Breast epithelium (tissue), 4 donors: ENCODE measurements around the gene CSNK1G1. TPM values are rescaled to one million over a fixed set of nuclear protein-coding genes. Genes with fewer than 3 reads are reported as not detected.

ENCODE experiments used
- DNase-seq, 2 donors: peaks; one replicate each; pipeline ENCODE4 v3.0.0-alpha.2; 2019; ENCODE audit warnings: low spot score in 2 of 2
- H3K27ac ChIP-seq, 2 donors: fragments of 200-600 bp; sonication (generic) in 1 of 2; one replicate each; pipeline ENCODE4 v1.5.1; 2016 to 2019; ENCODE audit warnings: mild to moderate bottlenecking in 1 of 2
- H3K27me3 ChIP-seq, 2 donors: fragments of 200-600 bp; sonication (generic) in 1 of 2; one replicate each; pipeline versions ENCODE4 v1.5.1 to v1.6.0; 2017 to 2019; ENCODE audit warnings: control low read depth in 1 of 2, mild to moderate bottlenecking in 1 of 2
- H3K36me3 ChIP-seq: fragments of 200-600 bp; one replicate; pipeline ENCODE4 v1.5.1; 2019
- H3K4me1 ChIP-seq, 2 donors: fragments of 200-600 bp; sonication (generic); one replicate each; pipeline ENCODE4 v1.5.1; 2016 to 2019; ENCODE audit warnings: control low read depth in 1 of 2
- H3K4me3 ChIP-seq, 3 donors: fragments of 200-600 bp; sonication (generic); 1 replicate in 2 of 3; 2 replicates in 1 of 3; pipeline ENCODE4 v1.5.1; 2016 to 2019; ENCODE audit warnings: mild to moderate bottlenecking in 3 of 3, moderate library complexity in 2 of 3
- H3K9me3 ChIP-seq, 2 donors: fragments of 200-600 bp; sonication (generic) in 1 of 2; one replicate each; pipeline ENCODE4 v1.5.1; 2016 to 2019; ENCODE audit warnings: control low read depth in 1 of 2
- CTCF ChIP-seq, 3 donors: fragments of 450-650 bp; IDR thresholded peaks; one replicate each; pipeline ENCODE4 v1.5.1; 2016 to 2017; ENCODE audit warnings: antibody characterized with exemption in 3 of 3, mild to moderate bottlenecking in 3 of 3, moderate library complexity in 3 of 3
- POLR2A ChIP-seq: fragments of 450-650 bp; IDR thresholded peaks from one replicate; pipeline ENCODE4 v1.6.1; 2016; ENCODE audit warnings: antibody characterized with exemption, mild to moderate bottlenecking, moderate library complexity
- POLR2AphosphoS5 ChIP-seq, 3 donors: sonication (generic); formaldehyde crosslinking; IDR thresholded peaks; one replicate each; pipeline ENCODE4 v1.6.1; 2017; ENCODE audit warnings: antibody characterized with exemption in 3 of 3
- intact Hi-C: fragments of 100-400 bp; cut with DNase I; formaldehyde crosslinking; loops from one replicate; pipeline ENCODE4 v1.15.1; 2023; ENCODE audit warnings: low total_unique reads
- total RNA-seq, 3 donors: library from RNA; depleted of rRNA; stranded (reverse); fragments of >200 nt; gene quantifications; one replicate each; pipeline ENCODE4 v1.1.0, GENCODE V29; 2016

CSNK1G1 gene
- total RNA-seq, 3 donors from 2014 or later = 12.6 to 37.7 (median 31.2) TPM

DNA sequence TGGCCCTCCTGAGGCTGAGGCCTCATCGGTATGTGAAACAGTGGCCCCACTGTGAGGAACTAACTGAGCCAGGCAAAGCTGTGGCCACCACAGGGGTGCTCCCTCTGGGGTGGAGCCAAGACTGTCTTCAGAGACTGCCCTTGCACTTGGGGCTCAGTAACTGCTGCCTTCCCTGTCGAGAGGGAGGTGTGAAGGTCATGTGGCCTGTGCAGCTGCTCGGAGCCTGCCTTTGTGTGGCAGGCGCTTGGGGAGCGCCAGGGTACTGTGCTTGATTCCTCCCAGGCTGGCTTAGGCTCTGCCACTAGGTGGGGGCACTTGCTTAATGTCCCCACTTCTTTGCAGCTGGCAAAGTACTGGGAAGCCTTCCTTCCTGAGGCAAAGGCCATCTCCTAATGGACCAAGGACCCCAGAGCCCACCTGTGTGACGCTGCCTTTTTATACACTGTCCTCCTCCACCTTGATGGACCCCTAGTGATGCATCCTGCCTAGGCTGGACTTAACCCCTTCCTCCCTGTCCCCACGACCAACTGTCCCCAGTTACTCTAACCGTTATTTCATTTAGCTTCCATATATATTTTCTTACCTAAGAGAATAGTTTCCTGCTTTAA is 218.6 kb downstream of the CSNK1G1 start:
- no peak for DNase-seq
- no peaks in the 10 kb centered on the region for H3K27me3 ChIP-seq
- no peaks in the 10 kb centered on the region for H3K9me3 ChIP-seq
- TF ChIP-seq POLR2A (no peak), POLR2AphosphoS5 (IDR thresholded peaks at IDR 0.05) (no peak), CTCF (IDR thresholded peaks at IDR 0.05) (no peak)
- H3K36me3 ChIP-seq = peaks cover 4% of the 10 kb centered on the region
- H3K27ac ChIP-seq = no peak overlapping the region
- intact Hi-C loops = no loop called here
- no peak overlapping the region for H3K4me3 ChIP-seq
- no peaks in the 10 kb centered on the region for H3K4me1 ChIP-seq

DNA sequence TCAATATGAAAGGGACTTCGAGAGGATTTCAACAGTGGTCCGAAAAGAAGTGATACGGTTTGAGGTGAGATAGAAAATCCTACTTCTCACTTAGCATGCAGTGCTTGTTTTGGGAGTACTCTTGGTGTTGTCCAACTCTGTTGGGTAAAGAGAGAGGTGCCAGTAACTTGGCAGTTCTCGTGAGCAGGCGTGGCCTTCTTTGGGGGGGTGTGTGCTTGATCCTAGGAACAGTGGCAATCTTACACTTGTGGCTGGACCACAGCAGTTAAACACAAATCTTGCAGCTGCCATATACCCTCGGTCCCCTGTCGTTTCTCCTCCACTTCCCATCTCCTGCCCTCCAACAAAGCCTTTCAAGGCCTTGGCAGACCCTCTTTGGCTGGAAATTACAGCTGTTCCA is 219.6 kb downstream of the CSNK1G1 start:
- Histone ChIP-seq H3K9me3 (no peaks in the 10 kb centered on the region), H3K27me3 (no peaks in the 10 kb centered on the region), H3K4me1 (no peaks in the 10 kb centered on the region), H3K27ac (no peak overlapping the region), H3K4me3 (no peak overlapping the region), H3K36me3 (peaks cover 4% of the 10 kb centered on the region)
- intact Hi-C loops = no loop called here
- TF ChIP-seq POLR2AphosphoS5 (IDR thresholded peaks at IDR 0.05) = no peak
- no peak for DNase-seq

GRCh38 chr15:64134345-64134829 is 221.6 kb downstream of the CSNK1G1 start:
- Histone ChIP-seq H3K36me3 (peaks cover 4% of the 10 kb centered on the region), H3K4me3 (no peak overlapping the region), H3K4me1 (no peaks in the 10 kb centered on the region), H3K27ac (no peak overlapping the region), H3K27me3 (no peaks in the 10 kb centered on the region), H3K9me3 (no peaks in the 10 kb centered on the region)
- intact Hi-C loops = no loop called here
- DNase-seq = peak in 1 of 2 donors; percentile 71
- TF ChIP-seq CTCF (IDR thresholded peaks at IDR 0.05) (no peak), POLR2AphosphoS5 (IDR thresholded peaks at IDR 0.05) (no peak), POLR2A (no peak)

GRCh38 chr15:64133623-64134344 is 222.2 kb downstream of the CSNK1G1 start:
- peaks cover 4% of the 10 kb centered on the region for H3K36me3 ChIP-seq
- no peak for DNase-seq
- H3K27ac ChIP-seq = no peak overlapping the region
- TF ChIP-seq POLR2AphosphoS5 (IDR thresholded peaks at IDR 0.05) (no peak), CTCF (IDR thresholded peaks at IDR 0.05) (no peak), POLR2A (no peak)
- no peaks in the 10 kb centered on the region for H3K27me3 ChIP-seq
- H3K4me3 ChIP-seq = no peak overlapping the region
- intact Hi-C loops = no loop called here
- H3K4me1 ChIP-seq = no peaks in the 10 kb centered on the region
- no peaks in the 10 kb centered on the region for H3K9me3 ChIP-seq

DNA sequence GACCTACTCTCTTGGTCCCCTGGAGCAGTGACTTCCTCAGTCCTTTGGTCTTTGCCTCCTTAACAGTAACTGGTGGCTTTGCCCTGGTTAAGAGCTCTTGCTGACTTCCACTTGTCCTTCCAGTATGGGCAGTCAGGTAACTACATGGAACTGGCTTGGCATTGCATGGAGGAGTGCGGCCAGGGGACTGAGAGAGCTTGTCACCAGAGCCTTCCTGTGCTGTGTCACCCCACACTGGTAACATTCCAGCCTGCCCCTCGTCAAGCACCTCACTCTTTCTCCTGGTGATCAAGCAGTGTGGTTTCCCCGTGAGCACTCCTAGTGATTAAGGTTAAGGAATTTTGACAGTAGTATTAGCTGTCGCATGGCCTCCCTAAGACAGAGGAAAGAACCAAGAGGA is 223.8 kb downstream of the CSNK1G1 start:
- no peak for DNase-seq
- intact Hi-C loops = no loop called here
- Histone ChIP-seq H3K4me3 (no peak overlapping the region), H3K27ac (no peak overlapping the region), H3K9me3 (no peaks in the 10 kb centered on the region), H3K27me3 (no peaks in the 10 kb centered on the region), H3K36me3 (peaks cover 13% of the 10 kb centered on the region), H3K4me1 (no peaks in the 10 kb centered on the region)
- TF ChIP-seq POLR2A (no peak), POLR2AphosphoS5 (IDR thresholded peaks at IDR 0.05) (no peak), CTCF (IDR thresholded peaks at IDR 0.05) (no peak)
